ENCODE measurements around the gene ARHGAP30.
"Not testable (repeated sequence)": the region's sequence is repeated elsewhere in the genome, so short reads cannot be mapped to it uniquely, and the experiment has no call there.

The ARHGAP30 gene

DNA sequence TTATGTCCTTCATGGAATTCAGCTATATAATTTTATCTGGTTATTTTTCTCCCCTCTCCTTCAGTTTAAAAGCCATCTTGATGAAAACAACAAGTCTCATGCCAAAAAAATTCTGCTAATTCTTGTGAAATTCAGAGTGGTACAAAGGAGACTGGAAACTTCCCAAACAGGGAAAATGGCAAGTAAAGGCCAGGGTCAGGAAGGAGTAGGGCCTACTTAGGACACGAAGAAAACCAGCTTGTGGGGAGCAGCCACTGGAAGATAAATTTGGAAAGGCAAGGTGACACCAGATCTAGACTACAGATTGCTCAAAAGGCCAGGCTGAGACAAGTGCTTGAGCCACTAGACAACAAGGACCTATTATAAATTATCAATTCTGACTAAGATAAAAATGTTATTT lies 37.3 kb downstream of the ARHGAP30 start:
- CTCF ChIA-PET, result interaction anchor here (0.6 to 3.2 kb wide), 7 partner anchors 9 to 277 kb away, joined by 3 to 13 read pairs (median 3); partner anchors contain the start of gene F11R
- H3K4me3 ChIP-seq (ENCODE audit: control insufficient read depth in 1 of 7, extremely low read depth in 1 of 7, insufficient read depth in 4 of 7, low read depth in 2 of 7, low read length in 6 of 7), result no peak overlapping the region
- H3K27ac ChIP-seq (ENCODE audit: insufficient read depth in 1 of 2, low read depth in 1 of 2, low read length in 2 of 2, poor library complexity in 1 of 2, severe bottlenecking in 2 of 2), result no peak overlapping the region
- H3K4me1 ChIP-seq (ENCODE audit: control extremely low read depth in 1 of 4, control insufficient read depth in 4 of 4, insufficient read depth in 4 of 4, low read length in 3 of 4), result peaks cover 0 to 11% (median 0%) of the 10 kb centered on the region in 4 experiments
- POLR2A ChIA-PET, result interaction anchor here (1.2 kb wide), 1 partner anchor 11 kb away, joined by 3 read pairs; the partner anchor contains the start of gene F11R
- H3K9me3 ChIP-seq (ENCODE audit: control extremely low read depth in 1 of 5, control insufficient read depth in 4 of 5, insufficient read depth in 2 of 5, low read depth in 1 of 5, low read length in 4 of 5), result no peaks in the 10 kb centered on the region
- DNase-seq, result no peak
- 78% methylated on average over 1 of the region's 1 CpG for WGBS (ENCODE audit: insufficient coverage)
- H3K36me3 ChIP-seq (ENCODE audit: control insufficient read depth in 4 of 4, insufficient read depth in 4 of 4, low read length in 3 of 4), result no peaks in the 10 kb centered on the region
- H3K27me3 ChIP-seq (replicated peaks in 2 of 5; ENCODE audit: control insufficient read depth in 4 of 5, insufficient read depth in 5 of 5, low read length in 4 of 5), result no peaks in the 10 kb centered on the region

DNA sequence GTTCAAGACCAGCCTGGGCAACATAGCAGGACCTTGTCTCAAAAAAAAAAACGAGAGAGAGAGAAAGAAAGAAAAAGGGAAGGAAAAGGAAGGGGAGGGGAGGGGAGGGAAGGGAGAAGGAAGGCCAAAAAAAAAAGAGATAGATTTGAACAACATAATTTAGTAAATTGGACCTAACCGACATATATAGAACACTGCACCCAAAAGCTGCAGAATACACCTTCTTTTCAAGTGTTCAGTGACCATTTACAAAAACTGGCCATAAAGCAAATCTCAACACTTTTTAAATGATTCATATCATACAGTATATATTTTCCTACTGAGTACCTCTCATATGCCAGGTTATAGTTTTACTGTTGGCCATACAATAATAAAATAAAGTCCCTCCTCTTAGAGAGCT lies 37.8 kb downstream of the ARHGAP30 start:
- POLR2A ChIA-PET, result no interaction called here

DNA sequence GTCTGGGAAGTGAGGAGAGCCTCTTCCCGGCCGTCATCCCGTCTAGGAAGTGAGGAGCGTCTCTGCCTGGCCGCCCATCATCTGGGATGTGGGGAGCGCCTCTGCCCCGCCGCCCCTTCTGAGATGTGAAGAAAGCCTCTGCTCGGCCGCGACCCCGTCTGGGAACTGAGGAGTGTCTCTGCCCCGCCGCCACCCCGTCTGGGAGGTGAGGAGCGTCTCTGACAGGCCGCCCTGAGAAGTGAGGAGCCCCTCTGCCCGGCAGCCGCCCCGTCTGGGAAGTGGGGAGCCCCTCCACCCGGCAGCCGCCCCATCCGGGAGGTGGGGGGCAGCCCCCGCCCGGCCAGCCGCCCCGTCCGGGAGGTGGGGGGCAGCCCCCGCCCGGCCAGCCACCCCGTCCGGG lies 40.2 kb downstream of the ARHGAP30 start:
- WGBS (ENCODE audit: insufficient coverage), result 97% methylated on average over 26 of the region's 32 CpGs

More for the DNA sequence above, 37.8 kb downstream of the ARHGAP30 start:
- Histone ChIP-seq H3K27me3 (replicated peaks in 2 of 5; ENCODE audit: control insufficient read depth in 4 of 5, insufficient read depth in 5 of 5, low read length in 4 of 5) (no peaks in the 10 kb centered on the region), H3K4me3 (ENCODE audit: control insufficient read depth in 1 of 7, extremely low read depth in 1 of 7, insufficient read depth in 4 of 7, low read depth in 2 of 7, low read length in 6 of 7) (no peak overlapping the region), H3K9me3 (ENCODE audit: control extremely low read depth in 1 of 5, control insufficient read depth in 4 of 5, insufficient read depth in 2 of 5, low read depth in 1 of 5, low read length in 4 of 5) (no peaks in the 10 kb centered on the region), H3K36me3 (ENCODE audit: control insufficient read depth in 4 of 4, insufficient read depth in 4 of 4, low read length in 3 of 4) (no peaks in the 10 kb centered on the region), H3K27ac (ENCODE audit: insufficient read depth in 1 of 2, low read depth in 1 of 2, low read length in 2 of 2, poor library complexity in 1 of 2, severe bottlenecking in 2 of 2) (no peak overlapping the region), H3K4me1 (ENCODE audit: control extremely low read depth in 1 of 4, control insufficient read depth in 4 of 4, insufficient read depth in 4 of 4, low read length in 3 of 4) (peaks cover 0 to 11% (median 0%) of the 10 kb centered on the region in 4 experiments)
- CTCF ChIA-PET, result interaction anchor here (0.6 to 3.2 kb wide), 6 partner anchors 9 to 34 kb away, joined by 3 to 13 read pairs (median 4); partner anchors contain the start of gene F11R
- no peak for DNase-seq
- no CpG with 5 or more reads among the region's 2 CpGs for WGBS (ENCODE audit: insufficient coverage)

DNA sequence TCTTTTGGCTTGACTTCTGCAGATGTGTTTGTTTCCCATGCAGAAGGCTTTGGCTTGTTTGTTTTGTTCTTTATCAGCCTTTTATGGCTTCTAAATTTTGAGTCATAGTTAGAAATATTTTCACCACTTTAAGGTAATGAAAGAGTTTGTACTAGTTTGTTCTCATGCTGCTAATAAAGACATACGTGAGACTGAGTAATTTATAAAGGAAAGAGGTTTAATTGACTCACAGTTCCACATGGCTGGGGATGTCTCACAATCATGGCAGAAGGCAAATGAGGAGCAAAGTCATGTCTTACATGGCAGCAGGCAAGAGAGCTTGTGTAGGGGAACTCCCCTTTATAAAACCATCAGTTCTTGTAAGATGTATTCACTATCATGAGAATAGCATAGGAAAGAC lies 42.7 kb downstream of the ARHGAP30 start:
- no CpG with 5 or more reads among the region's 1 CpG for WGBS (ENCODE audit: insufficient coverage)
- H3K27ac ChIP-seq (ENCODE audit: insufficient read depth in 1 of 2, low read depth in 1 of 2, low read length in 2 of 2, poor library complexity in 1 of 2, severe bottlenecking in 2 of 2), result not testable (repeated sequence)

More for the DNA sequence above, 40.2 kb downstream of the ARHGAP30 start:
- H3K36me3 ChIP-seq (ENCODE audit: control insufficient read depth in 4 of 4, insufficient read depth in 4 of 4, low read length in 3 of 4); H3K27ac ChIP-seq (ENCODE audit: insufficient read depth in 1 of 2, low read depth in 1 of 2, low read length in 2 of 2, poor library complexity in 1 of 2, severe bottlenecking in 2 of 2); H3K9me3 ChIP-seq (ENCODE audit: control extremely low read depth in 1 of 5, control insufficient read depth in 4 of 5, insufficient read depth in 2 of 5, low read depth in 1 of 5, low read length in 4 of 5); POLR2A ChIA-PET; H3K27me3 ChIP-seq (replicated peaks in 2 of 5; ENCODE audit: control insufficient read depth in 4 of 5, insufficient read depth in 5 of 5, low read length in 4 of 5); DNase-seq; H3K4me3 ChIP-seq (ENCODE audit: control insufficient read depth in 1 of 7, extremely low read depth in 1 of 7, insufficient read depth in 4 of 7, low read depth in 2 of 7, low read length in 6 of 7): not testable (repeated sequence)
- peaks cover 0 to 11% (median 0%) of the 10 kb centered on the region in 4 experiments for H3K4me1 ChIP-seq (ENCODE audit: control extremely low read depth in 1 of 4, control insufficient read depth in 4 of 4, insufficient read depth in 4 of 4, low read length in 3 of 4)
- CTCF ChIA-PET, result interaction anchor here (0.6 kb wide), 1 partner anchor 31 kb away, joined by 4 read pairs; no protein-coding TSS in a partner anchor

DNA sequence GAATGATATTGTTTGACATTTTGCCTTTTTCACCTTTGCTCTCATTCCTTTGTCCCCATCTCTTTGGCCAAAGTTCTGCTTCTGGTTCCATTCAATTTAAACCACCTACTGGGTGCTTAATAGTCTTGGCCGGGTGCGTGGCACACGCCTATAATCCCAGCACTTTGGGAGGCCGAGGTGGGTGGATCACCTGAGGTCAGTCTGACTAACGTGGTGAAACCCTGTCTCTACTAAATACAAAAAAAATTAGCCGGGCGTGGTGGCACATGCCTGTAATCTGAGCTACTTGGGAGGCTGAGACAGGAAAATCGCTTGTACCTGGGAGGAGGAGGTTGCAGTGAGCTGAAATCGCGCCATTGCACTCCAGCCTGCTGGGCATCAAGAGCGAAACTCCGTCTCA lies 47.3 kb downstream of the ARHGAP30 start:
- POLR2A ChIA-PET, DNase-seq: not testable (repeated sequence)

More for the DNA sequence above, 42.7 kb downstream of the ARHGAP30 start:
- not testable (repeated sequence) for H3K9me3 ChIP-seq (ENCODE audit: control extremely low read depth in 1 of 5, control insufficient read depth in 4 of 5, insufficient read depth in 2 of 5, low read depth in 1 of 5, low read length in 4 of 5); DNase-seq; H3K27me3 ChIP-seq (replicated peaks in 2 of 5; ENCODE audit: control insufficient read depth in 4 of 5, insufficient read depth in 5 of 5, low read length in 4 of 5); H3K4me1 ChIP-seq (ENCODE audit: control extremely low read depth in 1 of 4, control insufficient read depth in 4 of 4, insufficient read depth in 4 of 4, low read length in 3 of 4); H3K4me3 ChIP-seq (ENCODE audit: control insufficient read depth in 1 of 7, extremely low read depth in 1 of 7, insufficient read depth in 4 of 7, low read depth in 2 of 7, low read length in 6 of 7); H3K36me3 ChIP-seq (ENCODE audit: control insufficient read depth in 4 of 4, insufficient read depth in 4 of 4, low read length in 3 of 4)
- CTCF ChIA-PET, result interaction anchor here (0.7 to 2.0 kb wide), 7 partner anchors 11 to 112 kb away, joined by 3 to 6 read pairs (median 3); partner anchors contain the start of genes TSTD1 and USF1
- POLR2A ChIA-PET, result interaction anchor here (1.1 kb wide), 1 partner anchor 14 kb away, joined by 4 read pairs; no protein-coding TSS in a partner anchor

DNA sequence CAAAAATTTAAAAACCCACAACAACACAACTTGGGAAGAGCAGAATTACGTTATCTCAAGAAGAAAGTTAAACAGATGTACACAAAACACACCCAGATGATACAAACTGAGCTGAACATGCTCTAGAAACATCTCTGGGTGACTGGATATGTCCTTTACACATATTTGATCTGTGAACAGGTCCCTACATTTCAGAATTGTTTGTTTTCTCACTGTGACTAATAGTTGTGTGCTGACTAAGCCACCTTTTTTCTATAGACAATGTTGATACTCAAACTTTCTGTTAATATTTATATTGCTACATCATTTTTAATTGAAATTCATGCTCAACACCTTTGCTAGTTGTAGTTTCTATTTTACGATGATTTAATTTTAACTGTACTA lies 47.7 kb downstream of the ARHGAP30 start:
- POLR2A ChIA-PET, result interaction anchor here (1.1 kb wide), 1 partner anchor 8 kb away, joined by 3 read pairs; no protein-coding TSS in a partner anchor
- Histone ChIP-seq H3K4me1 (ENCODE audit: control extremely low read depth in 1 of 4, control insufficient read depth in 4 of 4, insufficient read depth in 4 of 4, low read length in 3 of 4) (peaks cover 15 to 43% (median 34%) of the 10 kb centered on the region in 4 experiments), H3K9me3 (ENCODE audit: control extremely low read depth in 1 of 5, control insufficient read depth in 4 of 5, insufficient read depth in 2 of 5, low read depth in 1 of 5, low read length in 4 of 5) (no peaks in the 10 kb centered on the region), H3K27me3 (replicated peaks in 2 of 5; ENCODE audit: control insufficient read depth in 4 of 5, insufficient read depth in 5 of 5, low read length in 4 of 5) (no peaks in the 10 kb centered on the region), H3K27ac (ENCODE audit: insufficient read depth in 1 of 2, low read depth in 1 of 2, low read length in 2 of 2, poor library complexity in 1 of 2, severe bottlenecking in 2 of 2) (peak overlapping the region in 1 of 2 experiments; percentile 74), H3K4me3 (ENCODE audit: control insufficient read depth in 1 of 7, extremely low read depth in 1 of 7, insufficient read depth in 4 of 7, low read depth in 2 of 7, low read length in 6 of 7) (peak overlapping the region in 5 of 7 experiments; percentile 73 to 96 (median 84)), H3K36me3 (ENCODE audit: control insufficient read depth in 4 of 4, insufficient read depth in 4 of 4, low read length in 3 of 4) (peaks cover 0 to 3% (median 0%) of the 10 kb centered on the region in 4 experiments)
- CTCF ChIA-PET, result interaction anchor here (1.0 to 4.9 kb wide), 8 partner anchors 11 to 75 kb away, joined by 3 to 78 read pairs (median 7); partner anchors contain the start of gene TSTD1
- 100% methylated on average over 1 of the region's 2 CpGs for WGBS (ENCODE audit: insufficient coverage)
- no peak for DNase-seq

More for the DNA sequence above, 47.3 kb downstream of the ARHGAP30 start:
- not testable (repeated sequence) for H3K27ac ChIP-seq (ENCODE audit: insufficient read depth in 1 of 2, low read depth in 1 of 2, low read length in 2 of 2, poor library complexity in 1 of 2, severe bottlenecking in 2 of 2); H3K4me3 ChIP-seq (ENCODE audit: control insufficient read depth in 1 of 7, extremely low read depth in 1 of 7, insufficient read depth in 4 of 7, low read depth in 2 of 7, low read length in 6 of 7); H3K36me3 ChIP-seq (ENCODE audit: control insufficient read depth in 4 of 4, insufficient read depth in 4 of 4, low read length in 3 of 4); H3K27me3 ChIP-seq (replicated peaks in 2 of 5; ENCODE audit: control insufficient read depth in 4 of 5, insufficient read depth in 5 of 5, low read length in 4 of 5); H3K9me3 ChIP-seq (ENCODE audit: control extremely low read depth in 1 of 5, control insufficient read depth in 4 of 5, insufficient read depth in 2 of 5, low read depth in 1 of 5, low read length in 4 of 5)
- CTCF ChIA-PET, result interaction anchor here (0.7 kb wide), 1 partner anchor 10 kb away, joined by 3 read pairs; no protein-coding TSS in a partner anchor
- 95% methylated on average over 9 of the region's 12 CpGs for WGBS (ENCODE audit: insufficient coverage)
- H3K4me1 ChIP-seq (ENCODE audit: control extremely low read depth in 1 of 4, control insufficient read depth in 4 of 4, insufficient read depth in 4 of 4, low read length in 3 of 4), result peaks cover 15 to 43% (median 34%) of the 10 kb centered on the region in 4 experiments

All from common myeloid progenitor, CD34-positive (primary cell).